ENCODE data around the gene IL13RA1.

- TF ChIP-seq USF2 (IDR thresholded peaks at IDR 0.05) (no peak), POLR2A (IDR thresholded peaks at IDR 0.05; ENCODE audit: low read length) (no peak), RFX5 (IDR thresholded peaks at IDR 0.05) (no peak), TP53 (CRISPR knock-in tag; IDR thresholded peaks at IDR 0.05) (no peak), EP300 (IDR thresholded peaks at IDR 0.05) (no peak), FOSB (CRISPR knock-in tag; IDR thresholded peaks at IDR 0.05) (no peak), ESRRA (IDR thresholded peaks at IDR 0.05; ENCODE audit: borderline replicate concordance, low read length) (no peak)
- TF ChIP-seq, protein P1, sequence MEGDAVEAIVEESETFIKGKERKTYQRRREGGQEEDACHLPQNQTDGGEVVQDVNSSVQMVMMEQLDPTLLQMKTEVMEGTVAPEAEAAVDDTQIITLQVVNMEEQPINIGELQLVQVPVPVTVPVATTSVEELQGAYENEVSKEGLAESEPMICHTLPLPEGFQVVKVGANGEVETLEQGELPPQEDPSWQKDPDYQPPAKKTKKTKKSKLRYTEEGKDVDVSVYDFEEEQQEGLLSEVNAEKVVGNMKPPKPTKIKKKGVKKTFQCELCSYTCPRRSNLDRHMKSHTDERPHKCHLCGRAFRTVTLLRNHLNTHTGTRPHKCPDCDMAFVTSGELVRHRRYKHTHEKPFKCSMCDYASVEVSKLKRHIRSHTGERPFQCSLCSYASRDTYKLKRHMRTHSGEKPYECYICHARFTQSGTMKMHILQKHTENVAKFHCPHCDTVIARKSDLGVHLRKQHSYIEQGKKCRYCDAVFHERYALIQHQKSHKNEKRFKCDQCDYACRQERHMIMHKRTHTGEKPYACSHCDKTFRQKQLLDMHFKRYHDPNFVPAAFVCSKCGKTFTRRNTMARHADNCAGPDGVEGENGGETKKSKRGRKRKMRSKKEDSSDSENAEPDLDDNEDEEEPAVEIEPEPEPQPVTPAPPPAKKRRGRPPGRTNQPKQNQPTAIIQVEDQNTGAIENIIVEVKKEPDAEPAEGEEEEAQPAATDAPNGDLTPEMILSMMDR (IDR thresholded peaks at IDR 0.05) = no peak
Measured at GRCh38 chrX:118723376-118723775, 4.0 kb upstream of the IL13RA1 start.

Data from A549 (cell line).